ENCODE data around the gene HAPLN3. TPM values are rescaled to one million over a fixed set of nuclear protein-coding genes. Genes with fewer than 3 reads are reported as not detected.

Gene HAPLN3
- polyA plus RNA-seq, 1 of the 3 experiments (the other 2 are of a cell fraction), result 9.7 TPM

- ChIA-PET POLR2A (no interaction called here), CTCF (interaction anchor here (0.6 to 3.1 kb wide), 10 partner anchors 9 to 239 kb away, joined by 3 to 21 read pairs (median 4); no protein-coding TSS in a partner anchor)
These were observed 1.1 kb upstream of the HAPLN3 start for GRCh38 chr15:88896333-88897033.

GRCh38 chr15:88894348-88894818 lies 961 bp downstream of the HAPLN3 start:
- H3K79me2 ChIP-seq (ENCODE audit: insufficient read depth), result no peaks in the 10 kb centered on the region
- 7% methylated on average over 14 of the region's 23 CpGs for WGBS (ENCODE audit: low lambda C conversion rate)
- H3F3A ChIP-seq (replicated peaks; ENCODE audit: insufficient read depth), result peaks cover 3% of the 10 kb centered on the region
- no peak overlapping the region for H3K27ac ChIP-seq (ENCODE audit: low read depth in 2 of 2, low read length in 1 of 2)
- peak; percentile 80 for DNase-seq
- no peaks in the 10 kb centered on the region for H3K9me2 ChIP-seq
- no peak overlapping the region for H2AFZ ChIP-seq (ENCODE audit: low read depth)
- peak overlapping the region; percentile 80 for H3K4me2 ChIP-seq
- H4K20me1 ChIP-seq (ENCODE audit: insufficient read depth), result no peaks in the 10 kb centered on the region
- no peak for TF ChIP-seq FOXM1 (IDR thresholded peaks at IDR 0.05; ENCODE audit: low read depth)
- TF ChIP-seq ZBTB33 (IDR thresholded peaks at IDR 0.05; ENCODE audit: borderline replicate concordance, low read depth), result no peak
- no peak for TF ChIP-seq TEAD4 (IDR thresholded peaks at IDR 0.05; ENCODE audit: borderline replicate concordance, insufficient read depth)
- TF ChIP-seq SMC3 (IDR thresholded peaks at IDR 0.05; ENCODE audit: low read depth, low read length), result peak; percentile 43
- peak; percentile 67 for TF ChIP-seq CTCF (IDR thresholded peaks at IDR 0.05)
- TF ChIP-seq RAD21 (IDR thresholded peaks at IDR 0.05; ENCODE audit: low read length), result peak; percentile 64
- TF ChIP-seq MAX (IDR thresholded peaks at IDR 0.05; ENCODE audit: low read depth), result 0 out of 2 replicates have a peak, but pooled peaks have one; percentile 47
- H3K9me3 ChIP-seq, result no peaks in the 10 kb centered on the region
- peak overlapping the region; percentile 49 to 60 for H3K4me3 ChIP-seq (ENCODE audit: low read depth in 2 of 2, low read length in 1 of 2)
- no peaks in the 10 kb centered on the region for H3K27me3 ChIP-seq (ENCODE audit: insufficient read depth)
- CTCF ChIA-PET, result interaction anchor here (0.6 to 5.7 kb wide), 7 partner anchors 9 to 237 kb away, joined by 3 to 29 read pairs (median 4); no protein-coding TSS in a partner anchor
- H3K4me1 ChIP-seq (ENCODE audit: control insufficient read depth in 1 of 2, insufficient read depth in 2 of 2, low read depth in 1 of 2, low read length in 1 of 2), result peaks cover 5 to 23% of the 10 kb centered on the region in 2 experiments; a peak in 2 of 4 replicates
- POLR2A ChIA-PET, result no interaction called here
- H3K36me3 ChIP-seq (replicated peaks in 1 of 2; ENCODE audit: control insufficient read depth in 1 of 2, insufficient read depth in 2 of 2, low read length in 1 of 2), result no peaks in the 10 kb centered on the region
- H3K9ac ChIP-seq, result no peak overlapping the region

More at GRCh38 chr15:88896333-88897033, 1.1 kb upstream of the HAPLN3 start:
- no peaks in the 10 kb centered on the region for H3K79me2 ChIP-seq (ENCODE audit: insufficient read depth)
- H3K36me3 ChIP-seq (replicated peaks in 1 of 2; ENCODE audit: control insufficient read depth in 1 of 2, insufficient read depth in 2 of 2, low read length in 1 of 2), result no peaks in the 10 kb centered on the region
- H3K9me3 ChIP-seq, result no peaks in the 10 kb centered on the region
- H3K4me1 ChIP-seq (ENCODE audit: control insufficient read depth in 1 of 2, insufficient read depth in 2 of 2, low read depth in 1 of 2, low read length in 1 of 2), result peaks cover 5 to 23% of the 10 kb centered on the region in 2 experiments; a peak in 2 of 4 replicates
- no peak overlapping the region for H3K9ac ChIP-seq
- no peak for TF ChIP-seq FOXJ3 (CRISPR knock-in tag; IDR thresholded peaks at IDR 0.05)
- TF ChIP-seq MEF2A (IDR thresholded peaks at IDR 0.05; ENCODE audit: borderline replicate concordance, low read depth), result no peak
- TF ChIP-seq CTCF (IDR thresholded peaks at IDR 0.05), result no peak
- no peaks in the 10 kb centered on the region for H4K20me1 ChIP-seq (ENCODE audit: insufficient read depth)
- no peaks in the 10 kb centered on the region for H3K27me3 ChIP-seq (ENCODE audit: insufficient read depth)
- peaks cover 3% of the 10 kb centered on the region for H3F3A ChIP-seq (replicated peaks; ENCODE audit: insufficient read depth)
- H3K4me2 ChIP-seq, result no peak overlapping the region
- H3K4me3 ChIP-seq (ENCODE audit: low read depth in 2 of 2, low read length in 1 of 2), result no peak overlapping the region
- no peaks in the 10 kb centered on the region for H3K9me2 ChIP-seq
- no peak overlapping the region for H3K27ac ChIP-seq (ENCODE audit: low read depth in 2 of 2, low read length in 1 of 2)
- WGBS (ENCODE audit: low lambda C conversion rate), result 85% methylated on average over 7 of the region's 8 CpGs
- no peak for DNase-seq
- no peak overlapping the region for H2AFZ ChIP-seq (ENCODE audit: low read depth)

Data from SK-N-SH (cell line).